ENCODE measurements around the gene UBE2E2. TPM values are rescaled to one million over a fixed set of nuclear protein-coding genes. Genes with fewer than 3 reads are reported as not detected.
"Not testable (repeated sequence)": the region's sequence is repeated elsewhere in the genome, so short reads cannot be mapped to it uniquely, and the experiment has no call there.

Gene UBE2E2
- total RNA-seq, 1 experiment from 2014 or later = 25.1 TPM

DNA sequence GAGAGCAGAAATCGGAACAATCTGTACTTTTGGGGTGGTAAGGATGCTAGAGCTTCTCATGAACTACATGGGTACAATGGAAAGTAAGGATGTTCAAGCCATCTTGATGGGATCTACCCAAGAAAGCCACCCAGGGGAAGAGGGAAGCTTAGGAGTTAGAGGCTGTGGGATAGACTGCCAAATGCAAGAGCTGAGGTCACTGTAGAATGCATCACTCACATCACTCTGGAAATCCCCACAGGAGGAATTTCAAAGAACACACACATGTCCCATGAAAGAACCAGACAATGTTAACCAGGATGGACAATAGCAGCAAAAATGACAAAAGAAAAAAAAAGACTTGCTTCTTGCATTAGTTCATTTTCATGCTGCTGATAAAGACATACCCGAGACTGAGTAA, 32.8 kb upstream of the UBE2E2 start:
- Mint-ChIP-seq H3K4me1 (ENCODE audit: low read depth, unreplicated experiment) (no peaks in the 10 kb centered on the region), H3K9me3 (ENCODE audit: low read depth, unreplicated experiment) (peaks cover 4% of the 10 kb centered on the region), H3K36me3 (ENCODE audit: insufficient read depth, unreplicated experiment) (no peaks in the 10 kb centered on the region), H3K27ac (ENCODE audit: unreplicated experiment) (no peak overlapping the region), H3K4me3 (ENCODE audit: low read depth, unreplicated experiment) (no peak overlapping the region), H3K27me3 (ENCODE audit: unreplicated experiment) (peaks cover 42% of the 10 kb centered on the region)
- no TSS peak for BruUV-seq (replicated peaks)
- CTCF ChIA-PET = no interaction called here
- intact Hi-C loops (cut with micrococcal nuclease; ENCODE audit: unreplicated experiment) = no loop called here
- TF ChIP-seq, protein P1, sequence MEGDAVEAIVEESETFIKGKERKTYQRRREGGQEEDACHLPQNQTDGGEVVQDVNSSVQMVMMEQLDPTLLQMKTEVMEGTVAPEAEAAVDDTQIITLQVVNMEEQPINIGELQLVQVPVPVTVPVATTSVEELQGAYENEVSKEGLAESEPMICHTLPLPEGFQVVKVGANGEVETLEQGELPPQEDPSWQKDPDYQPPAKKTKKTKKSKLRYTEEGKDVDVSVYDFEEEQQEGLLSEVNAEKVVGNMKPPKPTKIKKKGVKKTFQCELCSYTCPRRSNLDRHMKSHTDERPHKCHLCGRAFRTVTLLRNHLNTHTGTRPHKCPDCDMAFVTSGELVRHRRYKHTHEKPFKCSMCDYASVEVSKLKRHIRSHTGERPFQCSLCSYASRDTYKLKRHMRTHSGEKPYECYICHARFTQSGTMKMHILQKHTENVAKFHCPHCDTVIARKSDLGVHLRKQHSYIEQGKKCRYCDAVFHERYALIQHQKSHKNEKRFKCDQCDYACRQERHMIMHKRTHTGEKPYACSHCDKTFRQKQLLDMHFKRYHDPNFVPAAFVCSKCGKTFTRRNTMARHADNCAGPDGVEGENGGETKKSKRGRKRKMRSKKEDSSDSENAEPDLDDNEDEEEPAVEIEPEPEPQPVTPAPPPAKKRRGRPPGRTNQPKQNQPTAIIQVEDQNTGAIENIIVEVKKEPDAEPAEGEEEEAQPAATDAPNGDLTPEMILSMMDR (IDR thresholded peaks at IDR 0.05; ENCODE audit: unreplicated experiment) = no peak
- no peak for DNase-seq

DNA sequence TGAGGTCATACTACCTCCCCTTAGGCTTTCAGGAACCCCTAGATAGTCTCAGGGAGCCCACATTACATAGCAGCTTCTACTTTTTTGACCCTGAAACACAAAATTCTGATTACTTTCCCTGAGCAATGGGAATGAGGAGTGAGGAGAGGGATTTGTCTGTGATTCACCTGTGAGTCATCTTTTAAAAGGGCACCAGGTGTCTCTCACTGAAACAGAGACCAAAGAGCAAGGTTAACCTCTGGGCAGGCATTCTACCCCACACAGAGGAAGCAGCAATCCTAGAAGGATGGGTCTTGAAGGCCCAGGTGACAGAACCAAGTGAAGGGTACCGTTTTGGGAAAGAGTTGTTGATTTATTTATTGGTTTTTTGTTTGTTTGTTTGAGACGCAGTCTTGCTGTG, 31.1 kb upstream of the UBE2E2 start:
- Mint-ChIP-seq H3K27ac (ENCODE audit: unreplicated experiment) (no peak overlapping the region), H3K4me3 (ENCODE audit: low read depth, unreplicated experiment) (no peak overlapping the region), H3K27me3 (ENCODE audit: unreplicated experiment) (peaks cover 54% of the 10 kb centered on the region), H3K36me3 (ENCODE audit: insufficient read depth, unreplicated experiment) (no peaks in the 10 kb centered on the region), H3K9me3 (ENCODE audit: low read depth, unreplicated experiment) (peaks cover 4% of the 10 kb centered on the region), H3K4me1 (ENCODE audit: low read depth, unreplicated experiment) (no peaks in the 10 kb centered on the region)
- CTCF ChIA-PET = no interaction called here
- intact Hi-C loops (cut with micrococcal nuclease; ENCODE audit: unreplicated experiment) = no loop called here
- DNase-seq = no peak
- BruUV-seq (replicated peaks) = no TSS peak
- TF ChIP-seq, protein P1 (IDR thresholded peaks at IDR 0.05; ENCODE audit: unreplicated experiment) = no peak

DNA sequence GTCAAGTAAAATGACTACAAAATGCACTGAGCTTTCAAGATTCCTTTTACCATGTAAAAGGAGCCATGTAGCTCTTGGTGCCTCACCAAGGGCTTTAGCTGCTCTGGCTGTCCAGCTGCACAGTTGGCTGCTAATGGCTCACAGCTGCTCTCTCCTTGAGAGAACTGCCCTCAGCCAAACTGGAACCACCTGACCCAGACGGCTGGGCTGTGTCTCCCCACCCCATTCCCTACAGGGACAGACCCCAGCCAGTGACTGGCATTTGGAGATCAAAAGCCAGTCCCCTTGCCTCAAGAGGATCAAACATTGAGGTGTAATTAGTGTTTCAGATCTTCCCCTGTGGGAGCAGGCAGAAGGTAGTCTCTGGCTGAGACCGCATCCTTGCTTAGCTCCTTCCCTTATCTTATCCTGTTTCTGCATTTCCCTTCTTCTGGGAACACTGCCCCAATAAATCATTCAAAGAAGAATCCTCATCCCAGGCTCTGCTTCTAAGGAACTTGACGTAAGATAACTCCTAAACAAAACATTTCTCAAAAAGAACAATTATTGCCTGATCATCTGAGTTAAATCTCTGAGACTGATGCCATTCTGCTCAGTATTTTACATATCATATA, 28.6 kb upstream of the UBE2E2 start:
- Mint-ChIP-seq H3K9me3 (ENCODE audit: low read depth, unreplicated experiment) (peaks cover 7% of the 10 kb centered on the region), H3K4me1 (ENCODE audit: low read depth, unreplicated experiment) (no peaks in the 10 kb centered on the region), H3K4me3 (ENCODE audit: low read depth, unreplicated experiment) (no peak overlapping the region), H3K36me3 (ENCODE audit: insufficient read depth, unreplicated experiment) (no peaks in the 10 kb centered on the region), H3K27ac (ENCODE audit: unreplicated experiment) (no peak overlapping the region), H3K27me3 (ENCODE audit: unreplicated experiment) (peaks cover 44% of the 10 kb centered on the region)
- TF ChIP-seq, protein P1 (IDR thresholded peaks at IDR 0.05; ENCODE audit: unreplicated experiment) = no peak
- no TSS peak for BruUV-seq (replicated peaks)
- CTCF ChIA-PET = no interaction called here
- intact Hi-C loops (cut with micrococcal nuclease; ENCODE audit: unreplicated experiment) = no loop called here
- DNase-seq = no peak

DNA sequence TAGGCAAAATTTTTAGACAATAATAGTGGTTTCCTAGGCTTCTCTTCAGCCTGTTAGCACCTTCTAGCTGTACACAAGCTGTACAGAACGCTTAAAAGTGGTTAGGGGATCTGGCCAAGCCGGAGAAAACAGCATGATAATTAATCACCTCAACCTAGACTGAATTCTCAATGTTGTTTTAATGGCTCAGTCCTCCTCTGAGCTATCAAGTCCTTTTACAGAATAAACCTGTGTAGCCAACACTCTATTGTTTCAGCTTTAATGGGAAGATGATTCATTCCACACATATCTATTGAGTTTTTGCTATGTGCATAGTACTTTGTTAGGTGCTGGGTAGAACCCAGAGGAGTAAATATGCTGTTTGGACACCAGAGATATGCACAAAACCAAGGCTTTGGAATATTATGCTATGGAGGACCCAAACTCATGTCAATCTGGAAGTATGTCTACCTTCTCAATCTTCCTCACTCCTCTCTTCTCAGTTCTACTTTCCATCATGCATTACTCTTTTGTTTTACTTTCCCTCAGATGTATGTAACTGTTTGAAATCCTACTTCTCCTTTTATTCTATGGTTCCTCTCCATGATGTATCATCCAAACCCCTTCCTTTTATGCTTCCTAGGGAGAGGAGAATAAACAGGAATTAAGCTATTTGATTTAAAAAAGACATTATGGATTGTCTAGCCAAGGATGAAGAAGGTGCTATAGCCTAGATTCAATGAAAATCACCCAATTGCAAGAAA, 27.6 kb upstream of the UBE2E2 start:
- CTCF ChIA-PET = no interaction called here
- intact Hi-C loops (cut with micrococcal nuclease; ENCODE audit: unreplicated experiment) = no loop called here
- Mint-ChIP-seq H3K36me3 (ENCODE audit: insufficient read depth, unreplicated experiment) (no peaks in the 10 kb centered on the region), H3K9me3 (ENCODE audit: low read depth, unreplicated experiment) (peaks cover 3% of the 10 kb centered on the region), H3K4me3 (ENCODE audit: low read depth, unreplicated experiment) (no peak overlapping the region), H3K27me3 (ENCODE audit: unreplicated experiment) (peaks cover 34% of the 10 kb centered on the region), H3K4me1 (ENCODE audit: low read depth, unreplicated experiment) (no peaks in the 10 kb centered on the region), H3K27ac (ENCODE audit: unreplicated experiment) (no peak overlapping the region)
- TF ChIP-seq, protein P1 (IDR thresholded peaks at IDR 0.05; ENCODE audit: unreplicated experiment) = no peak
- no peak for DNase-seq
- BruUV-seq (replicated peaks) = no TSS peak

DNA sequence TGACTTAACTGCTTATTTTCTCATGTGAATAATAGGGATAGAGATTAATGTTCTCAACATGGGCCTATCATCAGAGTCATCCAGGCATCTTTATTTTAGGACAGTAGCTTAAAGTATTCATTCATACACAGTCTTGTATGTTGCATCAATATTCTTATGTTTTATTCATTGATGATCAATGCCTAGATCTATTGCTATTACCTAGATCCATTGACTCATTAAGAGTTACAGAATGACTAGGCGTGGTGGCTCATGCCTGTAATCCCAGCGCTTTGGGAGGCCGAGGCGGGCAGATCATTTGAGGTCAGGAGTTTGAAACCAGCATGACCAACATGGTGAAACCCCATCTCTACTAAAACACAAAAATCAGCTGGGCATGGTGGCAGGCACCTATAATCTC, 26.3 kb upstream of the UBE2E2 start:
- H3K4me1 Mint-ChIP-seq (ENCODE audit: low read depth, unreplicated experiment); CTCF ChIA-PET; H3K9me3 Mint-ChIP-seq (ENCODE audit: low read depth, unreplicated experiment); BruUV-seq (replicated peaks); H3K4me3 Mint-ChIP-seq (ENCODE audit: low read depth, unreplicated experiment); intact Hi-C loops (cut with micrococcal nuclease; ENCODE audit: unreplicated experiment); H3K27ac Mint-ChIP-seq (ENCODE audit: unreplicated experiment); DNase-seq; H3K36me3 Mint-ChIP-seq (ENCODE audit: insufficient read depth, unreplicated experiment): not testable (repeated sequence)
- H3K27me3 Mint-ChIP-seq (ENCODE audit: unreplicated experiment) = peaks cover 31% of the 10 kb centered on the region
